Left ventricle myocardium inferior (tissue), 1 donor: ENCODE measurements around the gene RHOH. TPM values are rescaled to one million over a fixed set of nuclear protein-coding genes. Genes with fewer than 3 reads are reported as not detected.

Source experiments
- DNase-seq: peaks from one replicate; pipeline ENCODE4 v3.0.0-alpha.2; 2020
- H3K27ac ChIP-seq: fragments of 200-600 bp; replicated peaks from 2 replicates; pipeline ENCODE4 v1.8.0; 2021
- H3K27me3 ChIP-seq: fragments of 200-600 bp; 2 replicates; pipeline ENCODE4 v1.8.0; 2021; ENCODE audit warnings: low read depth
- H3K36me3 ChIP-seq: fragments of 200-600 bp; 2 replicates; pipeline ENCODE4 v1.8.0; 2021
- H3K4me1 ChIP-seq: fragments of 200-600 bp; 2 replicates; pipeline ENCODE4 v1.8.0; 2021
- H3K4me3 ChIP-seq: fragments of 200-600 bp; 2 replicates; pipeline ENCODE4 v1.8.0; 2021; ENCODE audit warnings: mild to moderate bottlenecking, moderate library complexity
- H3K9me3 ChIP-seq: fragments of 200-600 bp; replicated peaks from 2 replicates; pipeline ENCODE4 v1.8.0; 2021
- CTCF ChIP-seq: fragments of 200-600 bp; IDR thresholded peaks from 2 replicates; pipeline ENCODE4 v1.8.0; 2021; ENCODE audit warnings: antibody characterized with exemption, mild to moderate bottlenecking, borderline replicate concordance
- intact Hi-C: fragments of 100-400 bp; cut with micrococcal nuclease; formaldehyde crosslinking; loops from one replicate; pipeline ENCODE4 v1.11.0; 2022
- total RNA-seq: library from RNA; stranded (reverse); fragmentation: NEBNext Ultra II Directional; extraction: Animal tissue kit (Norgen Biotek cat#: 25700); gene quantifications from one replicate; pipeline ENCODE4 v1.2.1, GENCODE V29; 2021
- donor health status: DM: no; HTN: yes; CAD: no; lungs with severe emphysema.

Gene RHOH
- total RNA-seq, 1 donor from 2014 or later, result 0.41 TPM

GRCh38 chr4:40269133-40269532 lies 72.3 kb downstream of the RHOH start:
- DNase-seq, result no peak
- H3K27ac ChIP-seq, result no peak overlapping the region
- no peaks in the 10 kb centered on the region for H3K27me3 ChIP-seq
- TF ChIP-seq CTCF, result no peak
- no peak overlapping the region for H3K4me3 ChIP-seq
- intact Hi-C loops, result no loop called here
- peaks cover 9% of the 10 kb centered on the region for H3K4me1 ChIP-seq
- no peaks in the 10 kb centered on the region for H3K9me3 ChIP-seq
- H3K36me3 ChIP-seq, result no peaks in the 10 kb centered on the region

GRCh38 chr4:40270609-40271008 lies 73.8 kb downstream of the RHOH start:
- intact Hi-C loops, result no loop called here
- no peaks in the 10 kb centered on the region for H3K36me3 ChIP-seq

GRCh38 chr4:40275065-40275730 lies 78.4 kb downstream of the RHOH start:
- Histone ChIP-seq H3K9me3 (no peaks in the 10 kb centered on the region), H3K27ac (no peak overlapping the region), H3K27me3 (peaks cover 4% of the 10 kb centered on the region), H3K36me3 (no peaks in the 10 kb centered on the region), H3K4me3 (no peak overlapping the region), H3K4me1 (no peaks in the 10 kb centered on the region)
- intact Hi-C loops, result no loop called here
- DNase-seq, result no peak
- no peak for TF ChIP-seq CTCF

More at GRCh38 chr4:40270609-40271008, 73.8 kb downstream of the RHOH start:
- Histone ChIP-seq H3K27ac (no peak overlapping the region), H3K27me3 (no peaks in the 10 kb centered on the region), H3K4me1 (no peaks in the 10 kb centered on the region), H3K4me3 (no peak overlapping the region), H3K9me3 (no peaks in the 10 kb centered on the region)
- DNase-seq, result no peak
- no peak for TF ChIP-seq CTCF

GRCh38 chr4:40276546-40276945 lies 79.7 kb downstream of the RHOH start:
- no peak for DNase-seq
- TF ChIP-seq CTCF, result no peak
- H3K27me3 ChIP-seq, result peaks cover 4% of the 10 kb centered on the region
- H3K9me3 ChIP-seq, result no peaks in the 10 kb centered on the region
- intact Hi-C loops, result no loop called here
- H3K36me3 ChIP-seq, result no peaks in the 10 kb centered on the region
- no peak overlapping the region for H3K4me3 ChIP-seq
- no peaks in the 10 kb centered on the region for H3K4me1 ChIP-seq
- H3K27ac ChIP-seq, result no peak overlapping the region

GRCh38 chr4:40280586-40280985 lies 83.8 kb downstream of the RHOH start:
- Histone ChIP-seq H3K36me3 (no peaks in the 10 kb centered on the region), H3K27ac (no peak overlapping the region), H3K4me3 (no peak overlapping the region), H3K9me3 (no peaks in the 10 kb centered on the region), H3K4me1 (no peaks in the 10 kb centered on the region), H3K27me3 (peaks cover 19% of the 10 kb centered on the region)
- no peak for DNase-seq
- intact Hi-C loops, result no loop called here
- no peak for TF ChIP-seq CTCF
